ENCODE data around the gene ADGRG2. TPM values are rescaled to one million over a fixed set of nuclear protein-coding genes. Genes with fewer than 3 reads are reported as not detected.

ADGRG2 gene
- total and polyA plus RNA-seq, 2 donors (not counting 1 experiment from before 2014, with no cell fraction given): not detected

DNA sequence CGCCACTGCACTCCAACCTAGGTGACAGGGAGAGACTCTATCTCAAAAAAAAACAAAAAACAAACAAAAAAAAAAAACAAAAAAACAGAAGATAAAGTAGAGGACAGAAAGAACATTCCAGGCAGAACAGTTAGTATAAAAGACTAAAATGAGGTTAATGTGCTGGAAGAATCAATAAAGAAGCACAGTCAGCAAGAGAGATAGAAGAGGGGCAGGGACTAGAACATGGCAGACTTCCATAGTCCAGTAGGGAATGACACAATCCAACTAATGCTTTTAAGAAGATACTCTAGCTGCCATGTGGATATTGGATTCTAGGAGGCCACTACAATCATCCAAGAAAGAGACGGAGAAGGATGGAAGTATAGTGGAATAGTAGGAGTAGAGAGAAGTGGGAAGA is 11.6 kb downstream of the ADGRG2 start:
- H3K9me3 ChIP-seq (ENCODE audit: control extremely low read depth in 1 of 3, control insufficient read depth in 2 of 3, insufficient read depth in 1 of 3, low read length in 2 of 3): no peaks in the 10 kb centered on the region
- POLR2A ChIA-PET: no interaction called here
- DNase-seq (no peak), ATAC-seq (ENCODE audit: low read depth) (no peak)
- Mint-ChIP-seq H3K4me3 (no peak overlapping the region), H3K4me1 (no peaks in the 10 kb centered on the region), H3K27ac (no peak overlapping the region), H3K9me3 (ENCODE audit: insufficient read depth) (no peaks in the 10 kb centered on the region), H3K27me3 (peaks cover 20% of the 10 kb centered on the region)
- H3K4me3 ChIP-seq (ENCODE audit: control extremely low read depth in 1 of 5, extremely low read depth in 1 of 5, insufficient read depth in 1 of 5, low read depth in 2 of 5, low read length in 4 of 5): no peak overlapping the region
- no CpG with 5 or more reads among the region's 2 CpGs for WGBS (ENCODE audit: insufficient coverage)
- no peak overlapping the region for H2AFZ ChIP-seq (ENCODE audit: insufficient read depth, low read depth, low read length, poor library complexity, severe bottlenecking)
- H4K20me1 ChIP-seq (ENCODE audit: control insufficient read depth, insufficient read depth, low read length, poor library complexity, severe bottlenecking): no peaks in the 10 kb centered on the region
- no peaks in the 10 kb centered on the region for H3K36me3 ChIP-seq (replicated peaks in 1 of 2; ENCODE audit: control extremely low read depth in 1 of 2, control insufficient read depth in 1 of 2, extremely low read depth in 1 of 2, insufficient read depth in 2 of 2, low read length in 1 of 2)
- intact Hi-C loops (cut with micrococcal nuclease): no loop called here
- no peak overlapping the region for H3K4me2 ChIP-seq (replicated peaks; ENCODE audit: low read depth, low read length, poor library complexity, severe bottlenecking)
- H3K9ac ChIP-seq (ENCODE audit: low read length): no peak overlapping the region
- no peak overlapping the region for H3K27ac ChIP-seq (ENCODE audit: low read length in 2 of 2)
- no peaks in the 10 kb centered on the region for H3K27me3 ChIP-seq (replicated peaks in 1 of 4; ENCODE audit: control extremely low read depth in 1 of 4, control insufficient read depth in 3 of 4, insufficient read depth in 4 of 4, low read length in 3 of 4)
- no peaks in the 10 kb centered on the region for H3K79me2 ChIP-seq (ENCODE audit: control insufficient read depth, insufficient read depth, low read length)
- no peaks in the 10 kb centered on the region for H3K4me1 ChIP-seq (ENCODE audit: control insufficient read depth in 2 of 2, insufficient read depth in 2 of 2, low read length in 2 of 2)
- TF ChIP-seq EZH2 (IDR thresholded peaks at IDR 0.05; ENCODE audit: borderline replicate concordance, insufficient read depth, low read depth, low read length, poor library complexity, severe bottlenecking): no peak
- TF ChIP-seq, protein P1, sequence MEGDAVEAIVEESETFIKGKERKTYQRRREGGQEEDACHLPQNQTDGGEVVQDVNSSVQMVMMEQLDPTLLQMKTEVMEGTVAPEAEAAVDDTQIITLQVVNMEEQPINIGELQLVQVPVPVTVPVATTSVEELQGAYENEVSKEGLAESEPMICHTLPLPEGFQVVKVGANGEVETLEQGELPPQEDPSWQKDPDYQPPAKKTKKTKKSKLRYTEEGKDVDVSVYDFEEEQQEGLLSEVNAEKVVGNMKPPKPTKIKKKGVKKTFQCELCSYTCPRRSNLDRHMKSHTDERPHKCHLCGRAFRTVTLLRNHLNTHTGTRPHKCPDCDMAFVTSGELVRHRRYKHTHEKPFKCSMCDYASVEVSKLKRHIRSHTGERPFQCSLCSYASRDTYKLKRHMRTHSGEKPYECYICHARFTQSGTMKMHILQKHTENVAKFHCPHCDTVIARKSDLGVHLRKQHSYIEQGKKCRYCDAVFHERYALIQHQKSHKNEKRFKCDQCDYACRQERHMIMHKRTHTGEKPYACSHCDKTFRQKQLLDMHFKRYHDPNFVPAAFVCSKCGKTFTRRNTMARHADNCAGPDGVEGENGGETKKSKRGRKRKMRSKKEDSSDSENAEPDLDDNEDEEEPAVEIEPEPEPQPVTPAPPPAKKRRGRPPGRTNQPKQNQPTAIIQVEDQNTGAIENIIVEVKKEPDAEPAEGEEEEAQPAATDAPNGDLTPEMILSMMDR (IDR thresholded peaks at IDR 0.05): no peak
- CTCF ChIA-PET: no interaction called here

DNA sequence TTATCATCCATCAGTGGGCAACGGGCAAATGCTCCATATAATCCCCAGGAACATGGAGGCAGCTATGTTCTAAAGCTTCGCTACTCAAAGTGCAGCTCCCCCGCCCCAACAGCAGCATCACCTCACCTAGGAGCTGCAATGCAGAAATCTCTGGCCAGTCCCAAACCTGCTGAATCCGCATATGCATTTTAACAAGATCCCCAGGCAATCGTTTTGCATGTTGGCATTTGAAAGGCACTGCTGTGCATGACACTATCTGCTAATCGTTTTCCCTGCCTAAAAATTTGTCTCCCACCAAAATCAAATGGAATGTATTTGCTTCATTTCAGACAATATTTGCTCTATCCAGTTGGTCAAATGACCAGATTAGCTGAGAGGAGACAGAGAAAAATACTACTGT is 15.2 kb downstream of the ADGRG2 start:
- ATAC-seq (ENCODE audit: low read depth) (no peak), DNase-seq (no peak)
- 50% methylated on average over 2 of the region's 6 CpGs for WGBS (ENCODE audit: insufficient coverage)
- H3K27me3 ChIP-seq (replicated peaks in 1 of 4; ENCODE audit: control extremely low read depth in 1 of 4, control insufficient read depth in 3 of 4, insufficient read depth in 4 of 4, low read length in 3 of 4): no peaks in the 10 kb centered on the region
- Mint-ChIP-seq H3K27me3 (peaks cover 20% of the 10 kb centered on the region), H3K4me3 (no peak overlapping the region), H3K4me1 (no peaks in the 10 kb centered on the region), H3K27ac (no peak overlapping the region), H3K9me3 (ENCODE audit: insufficient read depth) (no peaks in the 10 kb centered on the region)
- H3K4me1 ChIP-seq (ENCODE audit: control insufficient read depth in 2 of 2, insufficient read depth in 2 of 2, low read length in 2 of 2): no peaks in the 10 kb centered on the region
- no peaks in the 10 kb centered on the region for H3K9me3 ChIP-seq (ENCODE audit: control extremely low read depth in 1 of 3, control insufficient read depth in 2 of 3, insufficient read depth in 1 of 3, low read length in 2 of 3)
- H3K27ac ChIP-seq (ENCODE audit: low read length in 2 of 2): no peak overlapping the region
- H3K4me3 ChIP-seq (ENCODE audit: control extremely low read depth in 1 of 5, extremely low read depth in 1 of 5, insufficient read depth in 1 of 5, low read depth in 2 of 5, low read length in 4 of 5): no peak overlapping the region
- no peak overlapping the region for H3K4me2 ChIP-seq (replicated peaks; ENCODE audit: low read depth, low read length, poor library complexity, severe bottlenecking)
- CTCF ChIA-PET: no interaction called here
- H3K79me2 ChIP-seq (ENCODE audit: control insufficient read depth, insufficient read depth, low read length): no peaks in the 10 kb centered on the region
- intact Hi-C loops (cut with micrococcal nuclease): no loop called here
- POLR2A ChIA-PET: no interaction called here
- no peaks in the 10 kb centered on the region for H3K36me3 ChIP-seq (replicated peaks in 1 of 2; ENCODE audit: control extremely low read depth in 1 of 2, control insufficient read depth in 1 of 2, extremely low read depth in 1 of 2, insufficient read depth in 2 of 2, low read length in 1 of 2)
- TF ChIP-seq, protein P1 (IDR thresholded peaks at IDR 0.05): no peak
- no peak overlapping the region for H3K9ac ChIP-seq (ENCODE audit: low read length)
- no peak overlapping the region for H2AFZ ChIP-seq (ENCODE audit: insufficient read depth, low read depth, low read length, poor library complexity, severe bottlenecking)
- H4K20me1 ChIP-seq (ENCODE audit: control insufficient read depth, insufficient read depth, low read length, poor library complexity, severe bottlenecking): no peaks in the 10 kb centered on the region

All from B cell (primary cell).